Psoas muscle (tissue), 8 donors: ENCODE measurements around the gene XRCC5. TPM values are rescaled to one million over a fixed set of nuclear protein-coding genes. Genes with fewer than 3 reads are reported as not detected.

Experiments used
- ATAC-seq, 4 donors: fragments of 200-7000 bp; cut with Tn5 transposase; one replicate each; pipeline ENCODE4 v1.9.1; 2020; ENCODE audit warnings: moderate library complexity in 3 of 4, mild to moderate bottlenecking in 2 of 4
- DNase-seq, 2 donors: peaks; one replicate each; pipeline ENCODE4 v3.0.0-alpha.2; 2020
- H3K27ac ChIP-seq: fragments of 200-600 bp; one replicate; pipeline ENCODE4 v1.8.0; 2022
- H3K27me3 ChIP-seq, 3 donors: fragments of 200-600 bp in 1 of 3; one replicate each; pipeline versions ENCODE4 v1.6.1 to v1.8.0; 2013 to 2022; ENCODE audit warnings: low read length in 2 of 3, mild to moderate bottlenecking in 2 of 3, moderate library complexity in 1 of 3; ENCODE audit not compliant: insufficient read depth in 3 of 3
- H3K36me3 ChIP-seq, 2 donors: fragments of 200-600 bp in 1 of 2; one replicate each; pipeline versions ENCODE4 v1.6.1 to v1.8.0; 2013 to 2022; ENCODE audit warnings: low read depth in 1 of 2, mild to moderate bottlenecking in 1 of 2, moderate library complexity in 1 of 2; ENCODE audit not compliant: insufficient read depth in 1 of 2
- H3K4me1 ChIP-seq: fragments of 200-600 bp; one replicate; pipeline ENCODE4 v1.8.0; 2022
- H3K4me3 ChIP-seq: fragments of 200-600 bp; one replicate; pipeline ENCODE4 v1.8.0; 2022; ENCODE audit warnings: mild to moderate bottlenecking
- H3K9me3 ChIP-seq: fragments of 200-600 bp; one replicate; pipeline ENCODE4 v1.8.0; 2022
- CTCF ChIP-seq: fragments of 200-600 bp; IDR thresholded peaks from one replicate; pipeline ENCODE4 v1.8.0; 2022; ENCODE audit warnings: antibody characterized with exemption
- WGBS, 3 donors: extraction: QIAGEN DNeasy Blood & Tissue Kit; methylation state at CpG; one replicate each; pipeline versions ENCODE4 v1.1.6 to v1.1.7; 2013; 5-methylcytosine and 5-hydroxymethylcytosine counted together
- intact Hi-C, 2 donors: fragments of 100-400 bp; cut with DNase I; formaldehyde crosslinking; loops; one replicate each; pipeline versions ENCODE4 v1.11.0 to v1.14.2; 2022
- polyA plus RNA-seq, 3 donors: library from polyadenylated mRNA; stranded (reverse); fragments of 200-250 nt; gene quantifications; one replicate each; pipeline ENCODE4 v1.2.3, GENCODE V29; 2013
- total RNA-seq, 4 donors: library from RNA; stranded (reverse); fragmentation: NEBNext Ultra II Directional in 2 of 4; extraction: Animal tissue kit (Norgen Biotek cat#: 25700) in 2 of 4; gene quantifications; one replicate each; pipeline versions ENCODE4 v1.2.1 to v1.2.4, GENCODE V29; 2021 to 2023
- donor health status: healthy with polysubstance abuse.
- donor health status: DM: no; HTN: no; CAD: no; lungs with moderate emphysema.
- donor health status: Bipolar disorder and iron deficiency.
- donor health status: healthy.
- donor health status: DM: yes; HTN: yes; CAD: no.
- donor health status: DM: no; HTN: no; CAD: no.
- donor health status: DM: no; HTN: no; CAD: no.
- donor health status: DM: yes; HTN: yes; CAD: no.

XRCC5 gene
- total and polyA plus RNA-seq, 7 donors = 75.3 to 173 (median 140) TPM

GRCh38 chr2:216149741-216150140, 40.6 kb downstream of the XRCC5 start:
- no peak overlapping the region for H3K27ac ChIP-seq
- no peak for ATAC-seq
- peaks cover 8 to 97% of the 10 kb centered on the region in 2 donors for H3K36me3 ChIP-seq
- no peaks in the 10 kb centered on the region for H3K9me3 ChIP-seq
- H3K4me3 ChIP-seq = no peak overlapping the region
- 75 to 79% (median 76%) methylated on average over 5 of the region's 5 CpGs for WGBS, 3 donors
- intact Hi-C loops = no loop called here
- no peak for TF ChIP-seq CTCF
- H3K4me1 ChIP-seq = no peaks in the 10 kb centered on the region
- no peaks in the 10 kb centered on the region for H3K27me3 ChIP-seq
- DNase-seq = no peak

GRCh38 chr2:216151313-216152025, 42.3 kb downstream of the XRCC5 start:
- no peak for TF ChIP-seq CTCF
- Histone ChIP-seq H3K9me3 (no peaks in the 10 kb centered on the region), H3K36me3 (peaks cover 7 to 99% of the 10 kb centered on the region in 2 donors), H3K27ac (no peak overlapping the region), H3K27me3 (no peaks in the 10 kb centered on the region), H3K4me3 (no peak overlapping the region), H3K4me1 (no peaks in the 10 kb centered on the region)
- DNase-seq (no peak), ATAC-seq (no peak)
- 92 to 94% (median 93%) methylated on average over 7 of the region's 7 CpGs for WGBS, 3 donors
- intact Hi-C loops = no loop called here

- TF ChIP-seq CTCF = no peak
- ATAC-seq (no peak), DNase-seq (no peak)
- Histone ChIP-seq H3K4me3 (no peak overlapping the region), H3K9me3 (no peaks in the 10 kb centered on the region), H3K27ac (no peak overlapping the region), H3K36me3 (peaks cover 8 to 94% of the 10 kb centered on the region in 2 donors), H3K4me1 (no peaks in the 10 kb centered on the region), H3K27me3 (no peaks in the 10 kb centered on the region)
- intact Hi-C loops = no loop called here
- 96 to 98% (median 97%) methylated on average over 3 of the region's 3 CpGs for WGBS, 3 donors
Observed at GRCh38 chr2:216155954-216156353, 46.8 kb downstream of the XRCC5 start.

GRCh38 chr2:216156822-216157221, 47.7 kb downstream of the XRCC5 start:
- Histone ChIP-seq H3K4me1 (no peaks in the 10 kb centered on the region), H3K4me3 (no peak overlapping the region), H3K27me3 (no peaks in the 10 kb centered on the region), H3K36me3 (peaks cover 10 to 94% of the 10 kb centered on the region in 2 donors), H3K27ac (no peak overlapping the region), H3K9me3 (no peaks in the 10 kb centered on the region)
- TF ChIP-seq CTCF = no peak
- intact Hi-C loops = no loop called here
- DNase-seq (no peak), ATAC-seq (no peak)
- 95 to 96% (median 95%) methylated on average over 13 of the region's 13 CpGs for WGBS, 3 donors

DNA sequence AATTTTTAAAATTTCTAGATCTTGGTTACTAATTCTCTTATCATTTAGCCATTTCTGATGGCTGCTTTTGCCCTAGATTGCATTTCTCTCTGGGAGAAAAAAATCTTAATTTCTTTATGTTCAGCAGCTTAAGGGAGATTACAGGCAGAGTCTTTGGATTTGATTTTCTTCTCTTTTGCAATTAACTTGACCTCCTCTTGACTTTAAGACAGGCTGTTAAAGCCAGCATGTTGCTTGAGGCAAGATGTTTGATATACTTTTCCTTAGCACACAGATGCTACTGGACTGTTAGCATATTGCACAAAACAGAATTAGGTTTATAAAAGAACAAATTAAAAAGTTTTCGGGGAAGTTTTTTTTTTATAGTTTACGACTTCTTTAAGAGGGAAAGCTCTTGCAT, 50.0 kb downstream of the XRCC5 start:
- Histone ChIP-seq H3K36me3 (peaks cover 14 to 94% of the 10 kb centered on the region in 2 donors), H3K4me1 (no peaks in the 10 kb centered on the region), H3K9me3 (no peaks in the 10 kb centered on the region), H3K4me3 (no peak overlapping the region), H3K27me3 (no peaks in the 10 kb centered on the region), H3K27ac (no peak overlapping the region)
- intact Hi-C loops = no loop called here
- DNase-seq (no peak), ATAC-seq (no peak)
- no peak for TF ChIP-seq CTCF
- 95 to 96% (median 95%) methylated on average over 2 of the region's 2 CpGs for WGBS, 3 donors
